Vagina (tissue), 2 donors: ENCODE measurements around the gene MORN4. TPM values are rescaled to one million over a fixed set of nuclear protein-coding genes. Genes with fewer than 3 reads are reported as not detected.
"Not testable (repeated sequence)": the region's sequence is repeated elsewhere in the genome, so short reads cannot be mapped to it uniquely, and the experiment has no call there.

ENCODE experiments used
- DNase-seq, 2 donors: peaks; one replicate each; pipeline ENCODE4 v3.0.0-alpha.2; 2017; ENCODE audit errors: extremely low spot score in 2 of 2
- H3K27ac ChIP-seq: fragments of 200-600 bp; sonication (generic); one replicate; pipeline ENCODE4 v1.5.1; 2019
- H3K27me3 ChIP-seq: fragments of 200-600 bp; sonication (generic); one replicate; pipeline ENCODE4 v1.5.1; 2019
- H3K36me3 ChIP-seq, 2 donors: fragments of 200-600 bp; sonication (generic); one replicate each; pipeline ENCODE4 v1.5.1; 2017 to 2019
- H3K4me1 ChIP-seq: fragments of 200-600 bp; sonication (generic); one replicate; pipeline ENCODE4 v1.5.1; 2019
- H3K4me3 ChIP-seq, 2 donors: fragments of 200-600 bp; sonication (generic); 1 replicate in 1 of 2; 2 replicates in 1 of 2; pipeline ENCODE4 v1.5.1; 2016 to 2019
- H3K9me3 ChIP-seq: fragments of 200-600 bp; sonication (generic); one replicate; pipeline ENCODE4 v1.5.1; 2019
- POLR2A ChIP-seq, 2 donors: fragments of 450-650 bp; IDR thresholded peaks; one replicate each; pipeline ENCODE4 v1.6.1; 2017; ENCODE audit warnings: antibody characterized with exemption in 2 of 2, mild to moderate bottlenecking in 2 of 2, moderate library complexity in 2 of 2
- POLR2AphosphoS5 ChIP-seq, 2 donors: sonication (generic); formaldehyde crosslinking; IDR thresholded peaks; one replicate each; pipeline ENCODE4 v1.9.0; 2017; ENCODE audit warnings: antibody characterized with exemption in 2 of 2, mild to moderate bottlenecking in 2 of 2, low read depth in 1 of 2; ENCODE audit not compliant: insufficient read depth in 1 of 2
- intact Hi-C: fragments of 100-400 bp; cut with DNase I; formaldehyde crosslinking; loops from one replicate; pipeline ENCODE4 v1.15.1; 2023
- total RNA-seq: library from RNA; depleted of rRNA; stranded (reverse); fragments of >200 nt; gene quantifications from one replicate; pipeline ENCODE4 v1.2.3, GENCODE V29; 2016
- TF ChIP-seq, protein P1 (sequence below), 3 experiments: fragments of 450-650 bp in 2 of 3; fragments of 200-600 bp in 1 of 3; sonication (generic) in 1 of 3; IDR thresholded peaks; one replicate each; pipeline ENCODE4 v1.5.1; 2017 to 2019; ENCODE audit warnings: antibody characterized with exemption in 3 of 3, mild to moderate bottlenecking in 2 of 3, moderate library complexity in 2 of 3

Gene MORN4
- total RNA-seq, 1 donor from 2014 or later: 1.7 TPM

DNA sequence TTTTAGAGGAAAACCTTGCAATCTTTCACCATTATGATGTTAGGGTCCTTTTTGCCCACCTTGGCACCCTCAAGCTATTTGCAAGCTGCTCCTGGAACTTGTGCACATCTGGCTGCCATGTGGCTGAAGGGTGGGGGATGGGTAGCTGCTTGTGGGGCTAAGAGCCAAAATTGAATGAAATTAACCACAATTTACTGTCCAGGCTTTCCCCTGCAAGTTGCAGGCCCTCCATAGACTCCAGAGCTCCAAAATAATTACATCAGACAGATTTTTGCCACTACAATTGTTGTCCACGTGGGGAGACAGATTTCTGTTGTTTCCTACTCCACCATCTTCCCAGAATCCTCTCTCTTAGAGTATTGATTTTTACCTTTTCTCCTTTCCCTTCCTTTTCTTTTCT, 26.3 kb upstream of the MORN4 start:
- Histone ChIP-seq H3K4me1 (no peaks in the 10 kb centered on the region), H3K27ac (no peak overlapping the region), H3K4me3 (no peak overlapping the region), H3K27me3 (no peaks in the 10 kb centered on the region), H3K36me3 (peaks cover 0 to 33% of the 10 kb centered on the region in 2 donors), H3K9me3 (no peaks in the 10 kb centered on the region)
- TF ChIP-seq, protein P1, sequence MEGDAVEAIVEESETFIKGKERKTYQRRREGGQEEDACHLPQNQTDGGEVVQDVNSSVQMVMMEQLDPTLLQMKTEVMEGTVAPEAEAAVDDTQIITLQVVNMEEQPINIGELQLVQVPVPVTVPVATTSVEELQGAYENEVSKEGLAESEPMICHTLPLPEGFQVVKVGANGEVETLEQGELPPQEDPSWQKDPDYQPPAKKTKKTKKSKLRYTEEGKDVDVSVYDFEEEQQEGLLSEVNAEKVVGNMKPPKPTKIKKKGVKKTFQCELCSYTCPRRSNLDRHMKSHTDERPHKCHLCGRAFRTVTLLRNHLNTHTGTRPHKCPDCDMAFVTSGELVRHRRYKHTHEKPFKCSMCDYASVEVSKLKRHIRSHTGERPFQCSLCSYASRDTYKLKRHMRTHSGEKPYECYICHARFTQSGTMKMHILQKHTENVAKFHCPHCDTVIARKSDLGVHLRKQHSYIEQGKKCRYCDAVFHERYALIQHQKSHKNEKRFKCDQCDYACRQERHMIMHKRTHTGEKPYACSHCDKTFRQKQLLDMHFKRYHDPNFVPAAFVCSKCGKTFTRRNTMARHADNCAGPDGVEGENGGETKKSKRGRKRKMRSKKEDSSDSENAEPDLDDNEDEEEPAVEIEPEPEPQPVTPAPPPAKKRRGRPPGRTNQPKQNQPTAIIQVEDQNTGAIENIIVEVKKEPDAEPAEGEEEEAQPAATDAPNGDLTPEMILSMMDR (IDR thresholded peaks at IDR 0.05): no peak
- TF ChIP-seq POLR2A (IDR thresholded peaks at IDR 0.05) (no peak), POLR2AphosphoS5 (IDR thresholded peaks at IDR 0.05; ENCODE audit: insufficient read depth in 1 of 2, low read depth in 1 of 2) (no peak)
- no peak for DNase-seq
- intact Hi-C loops: no loop called here

DNA sequence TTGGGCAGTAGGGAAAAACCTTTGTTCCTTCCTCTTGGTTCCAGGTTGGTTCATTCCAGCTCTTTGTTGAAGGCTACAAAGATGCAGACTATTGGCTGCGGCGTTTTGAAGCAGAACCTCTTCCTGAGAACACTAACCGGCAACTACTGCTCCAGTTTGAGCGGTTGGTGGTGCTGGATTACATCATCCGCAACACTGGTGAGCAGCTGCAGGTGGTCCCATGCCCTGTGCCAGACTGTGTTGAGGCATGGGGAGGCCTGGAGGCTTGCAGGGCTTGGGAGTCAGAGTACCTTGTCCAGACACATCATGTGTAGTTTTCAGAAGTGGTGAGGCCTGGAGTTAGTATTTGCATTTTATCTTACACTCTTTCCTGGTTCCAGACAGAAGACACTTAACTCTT, 23.5 kb upstream of the MORN4 start:
- DNase-seq: no peak
- intact Hi-C loops: no loop called here
- Histone ChIP-seq H3K27me3 (no peaks in the 10 kb centered on the region), H3K4me3 (no peak overlapping the region), H3K27ac (no peak overlapping the region), H3K4me1 (no peaks in the 10 kb centered on the region), H3K9me3 (no peaks in the 10 kb centered on the region), H3K36me3 (peaks cover 0 to 43% of the 10 kb centered on the region in 2 donors)
- TF ChIP-seq, protein P1 (IDR thresholded peaks at IDR 0.05): no peak

DNA sequence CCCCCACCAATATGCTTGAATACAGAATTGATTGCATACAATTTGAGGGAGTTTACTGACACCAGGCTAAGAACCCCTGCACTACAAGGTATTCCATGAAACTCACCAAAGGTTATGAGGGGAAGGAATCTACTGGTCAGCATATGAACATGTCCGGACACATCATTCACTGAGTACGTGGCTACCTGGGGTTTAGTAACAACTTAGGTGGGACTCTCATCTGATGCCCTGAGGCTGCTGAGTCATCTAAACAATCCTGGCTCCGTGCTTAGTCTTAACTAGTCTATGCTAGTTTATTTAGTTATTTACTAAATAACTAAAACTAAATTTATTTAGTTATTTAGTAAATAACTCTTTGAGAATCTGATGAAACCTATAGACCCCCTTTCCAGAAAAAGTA, 18.5 kb upstream of the MORN4 start:
- no peaks in the 10 kb centered on the region for H3K27me3 ChIP-seq
- H3K9me3 ChIP-seq: no peaks in the 10 kb centered on the region
- TF ChIP-seq, protein P1 (IDR thresholded peaks at IDR 0.05): no peak
- TF ChIP-seq POLR2A (IDR thresholded peaks at IDR 0.05): no peak
- no peak for TF ChIP-seq POLR2AphosphoS5 (IDR thresholded peaks at IDR 0.05; ENCODE audit: insufficient read depth in 1 of 2, low read depth in 1 of 2)
- peaks cover 0 to 41% of the 10 kb centered on the region in 2 donors for H3K36me3 ChIP-seq
- H3K27ac ChIP-seq: peak overlapping the region; percentile 11
- H3K4me1 ChIP-seq: peaks cover 33% of the 10 kb centered on the region
- no peak overlapping the region for H3K4me3 ChIP-seq
- intact Hi-C loops: no loop called here
- DNase-seq: no peak

DNA sequence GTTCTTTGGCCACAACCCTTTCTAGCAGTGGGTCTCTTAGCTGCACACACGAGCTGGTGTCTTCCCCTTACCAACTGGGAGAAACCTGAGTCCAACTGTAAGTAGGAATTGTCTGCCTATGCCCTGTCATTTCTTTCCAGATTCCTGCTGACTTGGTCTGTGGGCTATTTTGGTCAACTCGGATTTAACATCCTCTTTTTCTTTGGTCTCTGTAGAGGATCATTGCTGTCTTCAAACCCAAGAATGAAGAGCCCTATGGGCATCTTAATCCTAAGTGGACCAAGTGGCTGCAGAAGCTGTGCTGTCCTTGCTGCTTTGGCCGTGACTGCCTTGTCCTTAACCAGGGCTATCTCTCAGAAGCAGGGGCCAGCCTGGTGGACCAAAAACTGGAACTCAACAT, 17.4 kb upstream of the MORN4 start:
- H3K9me3 ChIP-seq: no peaks in the 10 kb centered on the region
- intact Hi-C loops: no loop called here
- peaks cover 0 to 31% of the 10 kb centered on the region in 2 donors for H3K36me3 ChIP-seq
- H3K27me3 ChIP-seq: no peaks in the 10 kb centered on the region
- H3K4me3 ChIP-seq: no peak overlapping the region
- H3K27ac ChIP-seq: peak overlapping the region; percentile 73
- H3K4me1 ChIP-seq: peaks cover 37% of the 10 kb centered on the region
- no peak for TF ChIP-seq POLR2A (IDR thresholded peaks at IDR 0.05)
- TF ChIP-seq, protein P1 (IDR thresholded peaks at IDR 0.05): no peak
- TF ChIP-seq POLR2AphosphoS5 (IDR thresholded peaks at IDR 0.05; ENCODE audit: insufficient read depth in 1 of 2, low read depth in 1 of 2): no peak
- no peak for DNase-seq

DNA sequence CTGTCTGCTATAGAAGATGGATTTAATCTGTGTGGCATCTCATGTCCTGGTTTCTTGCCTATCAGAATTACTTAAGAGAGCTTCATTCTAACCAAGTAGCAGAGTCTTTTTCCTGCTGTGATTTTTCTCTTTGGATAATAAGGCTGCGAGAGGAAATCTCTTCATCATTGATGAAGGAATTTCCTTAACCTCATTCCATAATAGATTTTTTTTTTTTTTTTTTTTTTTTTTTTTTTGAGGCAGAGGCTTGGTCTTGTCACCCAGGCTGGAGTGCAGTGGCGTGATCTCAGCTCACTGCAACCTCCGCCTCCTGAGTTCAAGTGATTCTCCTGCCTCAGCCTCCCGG, 16.1 kb upstream of the MORN4 start:
- H3K27me3 ChIP-seq, H3K4me3 ChIP-seq, H3K9me3 ChIP-seq, DNase-seq, intact Hi-C loops: not testable (repeated sequence)
- H3K27ac ChIP-seq: peak overlapping the region; percentile 73
- H3K36me3 ChIP-seq: peaks cover 0 to 29% of the 10 kb centered on the region in 2 donors
- H3K4me1 ChIP-seq: peaks cover 37% of the 10 kb centered on the region
